NK-92 treated with Interleukin-12 subunit alpha and Interleukin-12 subunit beta, amount 100 ng/mL, for 24 hours (cell line): ENCODE results near the gene PGM5.
"Not testable (repeated sequence)": the region's sequence is repeated elsewhere in the genome, so short reads cannot be mapped to it uniquely, and the experiment has no call there.

ENCODE experiments used
- DNase-seq: peaks from one replicate; lab custom pipeline; 2025; lab: John Stamatoyannopoulos, UW

The PGM5 gene

DNA sequence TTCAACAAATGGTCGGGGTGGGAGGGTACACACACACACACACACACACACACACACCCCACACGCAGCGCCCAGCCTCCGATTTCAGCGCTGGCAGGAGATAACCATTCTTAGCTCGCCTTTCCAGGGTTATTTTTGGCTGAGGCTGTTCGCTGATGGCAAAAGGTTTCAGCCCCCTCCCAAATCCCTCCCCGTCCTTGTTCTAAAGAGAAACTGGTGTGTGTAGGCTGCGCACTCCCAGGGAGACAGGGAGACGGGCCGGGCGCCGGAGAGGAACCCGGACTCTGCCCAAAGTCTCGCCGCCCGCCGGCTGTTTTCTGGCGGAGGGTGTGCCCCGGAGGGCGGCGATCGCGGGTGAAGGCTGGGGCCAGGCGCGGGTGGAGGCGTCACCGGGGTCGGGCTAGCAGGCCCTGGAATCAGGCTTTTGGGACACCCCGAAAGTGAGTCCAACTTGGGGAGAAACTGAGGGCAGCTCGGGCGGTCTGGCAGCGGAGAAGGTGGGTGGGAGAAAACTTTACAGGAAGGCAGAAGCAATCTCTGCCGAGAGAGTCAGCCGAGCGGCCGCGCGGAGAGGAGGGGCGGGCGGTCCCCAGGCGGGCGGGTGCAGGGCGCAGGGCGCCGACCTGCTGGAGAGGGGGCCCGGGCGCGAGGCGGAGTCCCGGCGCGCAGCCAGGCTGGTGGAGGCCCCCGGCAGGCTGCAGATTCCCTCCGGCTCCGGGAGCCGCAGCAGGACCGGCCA lies at the start of gene PGM5:
TSS of gene PGM5 (plus strand) at position 232 of the 739 bp plus-strand sequence. CDS start 517 bp downstream, outside the sequence.
- not testable (repeated sequence) for DNase-seq

DNA sequence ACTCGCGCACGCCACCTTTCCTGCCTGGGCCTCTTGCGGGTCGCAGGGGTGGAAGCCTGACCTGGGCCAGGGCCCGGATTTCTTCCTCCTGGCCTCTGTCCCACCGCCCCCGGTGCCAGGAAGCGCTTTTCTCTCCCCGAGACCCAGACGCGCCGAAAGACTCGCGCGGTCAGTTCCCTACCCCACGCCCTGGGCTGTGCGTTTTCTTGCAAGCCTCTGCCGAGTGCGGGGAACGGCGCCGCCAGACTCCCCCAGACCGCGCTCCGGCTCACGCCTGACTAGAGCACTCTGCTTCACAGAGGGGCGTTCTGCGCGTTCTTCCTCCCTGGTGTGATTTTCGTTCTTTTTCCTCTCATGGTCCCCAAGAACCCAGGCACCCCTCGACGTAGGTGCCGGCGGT lies 49.3 kb upstream of the PGM5 start:
- not testable (repeated sequence) for DNase-seq

DNA sequence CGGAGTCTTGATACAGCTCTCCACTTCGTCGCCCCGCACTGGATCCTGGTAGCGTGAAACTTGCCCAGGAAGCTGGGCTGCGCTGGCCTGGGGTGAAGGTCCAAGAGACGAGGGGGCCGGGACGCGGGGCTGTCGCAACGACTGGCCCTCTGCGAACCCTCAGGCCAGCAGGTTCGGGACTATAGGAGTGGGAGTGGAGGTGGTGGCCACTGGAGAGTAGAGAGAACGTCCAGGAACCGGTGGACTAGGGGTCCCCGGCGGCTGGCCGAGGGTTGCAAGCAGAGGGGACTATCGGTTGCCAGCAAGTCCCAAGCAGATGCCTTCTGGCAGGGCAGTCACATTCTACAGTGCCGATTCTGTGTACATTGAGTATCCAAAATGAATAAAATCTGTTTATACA lies 48.8 kb upstream of the PGM5 start:
- DNase-seq, result not testable (repeated sequence)

DNA sequence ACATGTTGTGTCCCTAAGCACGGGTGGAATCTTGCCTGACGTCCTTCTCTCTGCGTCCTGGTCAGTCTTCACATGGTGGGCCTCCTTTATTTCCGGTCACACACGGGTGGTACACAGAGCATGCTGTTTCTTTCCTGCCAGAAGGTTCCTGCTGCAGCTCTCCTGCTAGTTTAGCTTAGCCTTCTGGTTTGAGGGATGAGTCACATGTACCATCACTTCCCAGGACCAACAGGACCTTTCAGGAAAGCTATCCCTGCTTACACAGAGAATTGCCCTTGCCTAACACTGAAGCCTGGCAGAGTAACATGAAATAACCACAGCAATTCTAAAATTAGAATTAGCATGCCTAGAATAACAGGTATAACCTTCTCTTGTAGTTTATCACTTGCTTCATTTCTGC lies 45.2 kb upstream of the PGM5 start:
- DNase-seq, result not testable (repeated sequence)

DNA sequence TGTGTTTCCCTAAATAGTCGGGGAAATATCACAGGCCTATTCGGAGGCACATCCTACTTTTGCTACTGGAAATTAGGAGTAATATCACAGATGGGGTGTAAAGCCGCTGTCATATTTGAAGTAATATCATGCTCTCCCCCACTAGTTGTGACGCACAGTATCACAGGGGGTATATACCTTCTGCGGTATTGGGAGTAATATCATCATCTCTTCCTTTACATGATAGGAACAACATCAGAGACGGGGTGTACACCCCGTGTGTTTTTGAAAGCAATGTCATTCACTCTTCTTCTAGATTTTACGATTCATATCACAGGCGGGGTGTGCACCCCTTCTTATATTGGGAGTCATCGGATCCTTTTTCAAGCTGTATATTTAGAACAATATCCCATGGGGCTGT lies 38.2 kb upstream of the PGM5 start:
- DNase-seq, result not testable (repeated sequence)

DNA sequence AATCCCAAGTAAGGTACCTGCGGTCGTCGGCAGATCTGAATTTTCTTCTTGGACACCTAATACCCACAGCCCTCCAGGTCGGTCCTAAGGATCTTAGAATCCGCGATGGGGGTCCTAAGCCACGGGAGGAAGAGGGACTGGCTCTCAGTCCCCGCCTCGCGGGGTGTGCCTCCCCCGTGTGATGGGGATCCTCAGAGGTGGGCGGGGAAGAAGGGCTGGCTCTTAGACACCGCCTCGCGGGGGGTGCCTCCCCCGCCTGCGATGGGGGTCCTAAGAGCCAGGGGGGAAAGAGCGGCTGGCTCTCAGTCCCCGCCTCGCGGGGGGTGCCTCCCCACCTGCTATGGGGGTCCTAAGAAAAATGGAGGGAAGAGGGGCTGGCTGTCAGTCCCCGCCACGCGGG lies 32.7 kb upstream of the PGM5 start:
- DNase-seq, result not testable (repeated sequence)

DNA sequence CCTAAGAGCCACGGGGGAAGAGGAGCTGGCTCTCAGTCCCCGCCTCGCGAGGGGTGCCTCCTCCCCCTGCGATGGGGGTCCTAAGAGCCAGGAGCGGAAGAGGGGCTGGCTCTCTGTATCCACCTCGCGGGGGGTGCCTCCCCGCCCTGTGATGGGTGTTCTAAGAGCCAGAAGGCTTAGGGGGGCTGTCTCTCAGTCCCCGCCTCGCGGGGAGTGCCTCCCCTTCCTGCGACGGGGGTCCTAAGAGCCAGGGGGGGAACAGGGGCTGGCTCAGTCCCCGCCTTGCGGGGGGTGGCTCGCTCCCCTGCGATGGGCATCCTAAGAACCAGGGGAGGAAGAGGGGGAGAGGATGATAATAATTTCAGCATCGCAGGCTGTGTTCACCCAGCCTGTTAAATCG lies 31.9 kb upstream of the PGM5 start:
- not testable (repeated sequence) for DNase-seq

DNA sequence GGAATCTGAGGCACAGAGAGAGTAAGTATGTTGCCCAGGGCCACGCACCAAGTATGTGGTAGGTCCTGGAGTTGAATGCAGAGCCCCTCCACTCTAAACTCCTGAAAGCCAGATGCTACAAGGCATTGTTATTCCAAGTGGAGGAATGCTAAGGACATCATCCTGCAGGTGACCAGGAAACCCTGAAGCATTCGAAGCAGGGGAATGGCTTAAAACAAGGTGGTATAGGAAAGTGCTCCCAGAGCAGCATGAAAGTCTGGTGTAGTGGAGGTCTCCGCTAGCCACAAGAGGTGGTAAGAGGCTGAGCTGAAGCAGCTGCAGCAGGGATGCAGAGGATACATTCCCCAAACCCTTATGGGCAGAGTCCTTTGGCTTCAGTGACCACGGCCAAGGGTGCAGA lies 27.3 kb upstream of the PGM5 start:
- not testable (repeated sequence) for DNase-seq

DNA sequence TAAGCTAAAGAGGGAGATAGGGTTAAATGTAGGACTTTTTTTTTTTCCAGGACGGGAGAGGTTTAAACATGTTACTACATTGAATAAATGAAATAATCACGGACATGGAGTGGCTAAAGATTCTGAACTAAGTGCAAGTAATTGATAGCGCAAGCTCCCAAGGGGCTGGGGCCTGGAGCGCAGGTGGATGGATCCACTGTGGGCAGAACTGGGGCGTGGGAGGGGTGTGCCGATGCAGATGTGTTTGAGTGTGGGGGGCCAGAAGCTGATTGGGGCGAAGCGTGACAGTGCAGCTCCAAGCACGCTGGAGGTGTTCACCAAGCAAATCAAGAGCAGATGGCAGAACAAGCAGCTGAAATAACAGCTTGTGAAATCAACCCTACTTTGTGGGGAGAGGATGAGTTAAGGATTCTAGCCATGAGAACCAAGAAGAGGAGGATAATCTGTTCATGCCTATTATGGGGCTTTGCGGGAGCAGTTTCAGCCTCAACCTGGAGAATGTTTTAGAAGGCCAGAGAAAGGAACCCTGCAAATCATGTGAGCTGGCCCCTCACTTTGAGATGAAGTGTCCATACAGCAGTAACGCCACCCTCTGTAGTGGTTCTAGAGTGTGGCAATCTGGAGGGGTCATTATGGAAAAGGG lies 25.8 kb upstream of the PGM5 start:
- DNase-seq, result not testable (repeated sequence)

DNA sequence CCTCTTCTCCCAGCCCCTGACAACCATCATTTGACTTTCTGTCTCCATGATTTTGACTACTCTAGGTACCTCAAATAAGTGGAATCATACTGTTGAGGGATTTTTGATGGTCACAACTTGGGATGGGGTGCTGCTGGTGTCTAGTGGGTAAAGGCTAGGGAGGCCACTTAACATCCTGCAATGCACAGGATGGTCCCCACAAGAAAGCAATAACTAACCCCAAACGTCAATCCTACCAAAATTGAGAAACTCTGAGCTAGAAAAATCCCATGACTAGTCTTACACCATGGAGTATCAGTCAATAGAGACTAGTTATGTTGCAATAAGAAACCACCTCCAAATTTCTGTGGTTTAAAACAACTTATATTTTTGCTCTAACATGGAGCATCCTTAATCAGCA lies 24.3 kb upstream of the PGM5 start:
- not testable (repeated sequence) for DNase-seq

DNA sequence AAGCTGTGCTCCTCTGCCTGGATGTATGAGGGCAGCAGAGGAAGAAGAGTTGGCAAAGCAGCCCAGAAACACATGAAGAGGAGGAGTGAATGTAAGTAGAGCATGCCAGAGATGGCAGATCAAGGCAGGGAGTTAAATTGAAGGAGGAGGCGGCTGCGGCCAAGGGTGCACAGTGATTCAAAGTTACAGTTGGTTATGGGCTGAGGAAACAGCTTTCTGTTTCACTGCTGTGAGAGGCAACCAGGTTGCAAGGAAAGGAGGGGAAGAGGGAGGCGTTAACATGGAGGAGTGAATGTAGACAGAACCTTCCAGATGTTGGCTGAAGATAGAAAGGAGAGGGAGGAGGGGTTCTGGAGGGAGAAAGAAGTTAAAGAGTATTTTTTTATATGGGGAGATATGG lies 20.5 kb upstream of the PGM5 start:
- not testable (repeated sequence) for DNase-seq

DNA sequence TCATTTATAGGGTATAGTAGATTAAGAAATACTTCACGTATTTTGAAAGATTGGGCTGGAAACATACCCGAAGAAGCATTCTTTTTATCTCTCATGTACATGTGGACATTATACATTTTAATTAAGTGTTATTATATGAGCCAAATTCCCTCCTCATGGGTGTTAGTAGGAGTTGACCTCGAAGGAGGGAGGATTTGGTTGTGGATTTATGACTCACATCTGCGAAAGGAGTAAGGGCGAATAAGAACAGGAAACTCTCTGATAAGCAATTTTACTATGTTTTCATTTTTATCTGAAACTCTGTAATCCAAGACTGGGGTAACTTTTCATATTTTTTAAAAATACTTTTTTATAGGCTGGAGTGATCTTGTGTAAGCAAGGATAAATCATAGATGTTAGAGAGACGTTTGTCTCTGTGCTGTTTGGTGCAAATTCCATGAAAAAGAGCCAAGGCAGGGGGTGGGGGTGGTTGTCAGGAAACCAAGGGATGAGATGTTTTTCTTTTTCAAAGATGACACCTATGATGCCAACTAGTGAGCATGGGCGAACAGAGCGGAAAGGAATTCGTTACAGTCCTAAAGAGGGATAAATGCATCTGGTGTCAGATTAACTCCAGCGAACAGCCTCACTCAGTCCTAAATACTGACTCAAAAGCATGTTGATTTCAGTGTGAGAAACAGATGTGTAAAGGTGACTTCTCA lies 19.6 kb upstream of the PGM5 start:
- DNase-seq, result not testable (repeated sequence)

DNA sequence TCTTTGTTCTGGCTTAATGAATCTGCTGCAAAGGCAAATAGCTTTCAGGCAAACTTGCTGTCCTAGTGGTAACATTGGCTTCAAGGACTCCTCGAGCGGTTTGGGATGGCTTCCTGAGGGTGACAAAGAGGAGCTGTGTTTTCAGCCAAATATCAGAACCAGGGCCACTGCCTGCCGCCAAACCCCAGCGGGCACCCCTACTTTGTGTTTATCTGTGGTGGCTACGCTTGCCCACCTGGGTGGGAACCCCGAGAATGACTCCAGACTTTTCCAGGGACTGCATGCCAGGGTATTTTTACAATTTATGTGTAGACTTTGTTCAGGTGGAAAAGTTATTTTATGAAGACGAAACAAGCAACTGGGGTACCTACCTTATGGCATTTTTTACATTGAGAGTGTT lies 18.4 kb upstream of the PGM5 start:
- not testable (repeated sequence) for DNase-seq

DNA sequence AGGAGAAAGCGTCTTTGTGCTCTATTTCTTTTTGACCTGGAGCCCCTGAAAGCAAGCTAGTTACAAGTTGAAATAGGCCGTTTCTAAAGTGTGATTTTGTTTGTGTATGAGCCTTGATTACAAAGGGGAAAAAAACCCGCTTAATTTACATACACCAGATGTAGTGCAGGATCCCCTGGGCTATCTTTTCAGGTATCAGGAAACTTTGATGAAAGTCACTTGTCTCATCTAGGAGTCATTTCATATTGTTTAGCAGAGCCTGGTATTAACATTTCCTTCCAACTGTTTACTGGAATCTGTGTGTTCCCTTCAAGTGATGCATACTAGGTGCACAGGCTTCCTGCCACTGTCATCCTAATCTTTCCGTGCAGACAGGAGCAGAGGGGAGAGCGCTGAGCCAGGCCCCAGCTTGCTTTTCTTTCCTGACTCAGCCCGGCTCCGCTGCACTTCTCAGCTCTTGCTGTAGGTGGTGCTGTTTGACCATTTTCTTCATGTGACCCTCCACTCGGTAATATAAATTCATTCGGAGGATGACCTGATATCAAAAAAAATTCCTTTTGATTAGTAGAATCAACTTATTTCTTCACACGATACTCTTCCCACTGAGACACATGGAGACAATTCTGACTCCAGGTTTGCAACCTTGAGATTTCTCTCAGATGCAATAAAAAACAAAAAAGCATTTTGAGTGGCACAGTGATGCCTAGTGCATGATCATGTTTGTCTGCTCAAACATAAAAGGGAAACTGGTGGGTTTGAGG lies 14.0 kb upstream of the PGM5 start:
- DNase-seq, result not testable (repeated sequence)

DNA sequence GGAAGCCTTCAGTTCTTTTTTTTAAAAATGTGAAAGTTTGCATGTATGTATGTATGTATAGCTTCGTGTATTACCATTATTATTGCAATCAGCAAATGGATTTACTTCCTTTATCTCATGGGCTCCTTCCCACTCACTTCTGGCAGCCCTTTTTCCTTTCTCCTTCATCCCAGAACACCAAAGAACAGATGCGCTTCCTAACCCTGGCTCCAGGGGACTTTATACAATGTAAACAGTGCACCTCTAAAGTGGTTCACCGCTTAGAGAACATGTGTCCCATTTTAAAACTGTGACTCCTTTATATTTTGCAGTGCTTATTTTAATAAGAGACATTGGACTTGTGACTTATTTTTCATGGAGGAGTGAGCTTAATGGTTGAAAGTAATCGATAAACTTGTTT lies 13.2 kb upstream of the PGM5 start:
- DNase-seq, result not testable (repeated sequence)

DNA sequence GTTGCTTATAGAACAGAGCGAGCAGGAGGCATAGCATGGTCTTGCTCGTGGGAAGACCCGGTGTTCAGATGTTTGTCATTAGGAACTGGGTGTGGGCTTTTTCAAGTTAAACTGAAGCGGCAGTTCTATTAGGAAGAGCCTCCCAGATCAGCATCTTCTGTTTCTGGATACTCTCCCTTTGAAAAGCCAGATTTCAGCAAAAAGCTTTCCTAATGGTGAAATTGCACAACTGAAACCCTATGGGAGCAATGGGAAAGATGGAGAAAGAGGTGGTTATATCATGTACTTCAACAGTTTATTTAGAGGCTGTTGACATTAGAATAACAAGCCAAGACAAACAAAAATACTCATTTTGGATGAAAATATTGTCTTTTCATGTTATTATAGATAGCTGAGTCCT lies 12.4 kb upstream of the PGM5 start:
- not testable (repeated sequence) for DNase-seq

DNA sequence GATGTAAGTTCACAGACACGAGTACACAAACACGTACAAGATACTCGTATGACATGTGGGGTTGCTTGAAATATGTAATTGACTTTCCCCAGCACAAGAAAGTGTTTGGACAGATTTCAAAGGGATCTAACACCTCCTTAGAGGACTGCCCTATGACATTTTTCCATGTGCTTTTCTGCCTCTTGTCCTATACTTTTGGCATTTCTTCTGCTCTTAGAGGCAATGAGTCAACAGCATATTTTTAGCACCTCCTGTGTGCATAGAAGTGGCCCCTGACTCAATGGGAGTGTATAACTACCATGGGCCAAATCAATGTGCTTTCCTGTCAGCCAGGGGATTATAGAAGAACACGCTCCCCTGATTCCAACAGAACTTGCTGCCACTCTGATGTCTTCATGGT lies 4.7 kb upstream of the PGM5 start:
- not testable (repeated sequence) for DNase-seq

DNA sequence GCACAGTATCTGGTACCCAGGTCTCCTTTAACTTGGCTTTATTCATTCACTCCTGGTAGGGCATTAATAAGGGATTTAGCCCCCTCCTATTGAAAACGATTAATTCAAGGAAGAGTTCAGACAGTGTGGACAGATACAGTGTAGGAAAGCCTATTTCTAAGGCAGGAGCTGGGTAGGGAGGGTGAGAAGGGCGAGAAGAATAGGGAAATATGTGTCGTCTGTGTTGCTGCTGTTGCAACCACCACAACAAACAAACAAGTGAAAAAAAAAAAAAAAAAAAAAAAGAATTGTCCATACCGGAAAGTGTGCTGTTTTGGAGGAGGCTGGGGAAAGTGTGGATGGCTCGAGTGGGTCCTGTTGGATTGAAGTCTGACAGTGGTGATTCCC lies 425 bp upstream of the PGM5 start:
- DNase-seq, result not testable (repeated sequence)

DNA sequence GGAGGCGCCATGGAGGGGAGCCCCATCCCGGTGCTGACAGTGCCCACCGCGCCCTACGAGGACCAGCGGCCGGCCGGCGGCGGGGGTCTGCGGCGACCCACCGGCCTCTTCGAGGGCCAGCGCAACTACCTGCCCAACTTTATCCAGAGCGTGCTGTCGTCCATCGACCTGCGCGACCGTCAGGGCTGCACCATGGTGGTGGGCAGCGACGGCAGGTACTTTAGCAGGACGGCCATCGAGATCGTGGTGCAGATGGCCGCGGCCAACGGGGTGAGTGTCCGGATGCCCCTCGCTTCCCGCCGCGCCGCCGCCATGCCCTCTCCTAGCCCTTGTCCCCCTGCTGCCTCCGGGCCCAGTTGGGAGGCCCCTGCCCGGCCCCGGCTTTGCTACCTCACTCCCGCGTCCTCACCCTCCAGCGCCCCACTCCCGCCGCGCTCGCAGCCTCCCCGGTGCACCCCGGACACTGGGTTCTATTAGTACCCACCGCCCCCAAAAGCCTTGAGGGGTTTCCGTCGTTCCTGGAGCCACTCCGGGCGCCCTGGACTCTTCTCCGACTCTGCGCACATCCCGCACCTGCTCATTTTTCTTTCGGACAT lies 806 bp downstream of the PGM5 start:
- not testable (repeated sequence) for DNase-seq

DNA sequence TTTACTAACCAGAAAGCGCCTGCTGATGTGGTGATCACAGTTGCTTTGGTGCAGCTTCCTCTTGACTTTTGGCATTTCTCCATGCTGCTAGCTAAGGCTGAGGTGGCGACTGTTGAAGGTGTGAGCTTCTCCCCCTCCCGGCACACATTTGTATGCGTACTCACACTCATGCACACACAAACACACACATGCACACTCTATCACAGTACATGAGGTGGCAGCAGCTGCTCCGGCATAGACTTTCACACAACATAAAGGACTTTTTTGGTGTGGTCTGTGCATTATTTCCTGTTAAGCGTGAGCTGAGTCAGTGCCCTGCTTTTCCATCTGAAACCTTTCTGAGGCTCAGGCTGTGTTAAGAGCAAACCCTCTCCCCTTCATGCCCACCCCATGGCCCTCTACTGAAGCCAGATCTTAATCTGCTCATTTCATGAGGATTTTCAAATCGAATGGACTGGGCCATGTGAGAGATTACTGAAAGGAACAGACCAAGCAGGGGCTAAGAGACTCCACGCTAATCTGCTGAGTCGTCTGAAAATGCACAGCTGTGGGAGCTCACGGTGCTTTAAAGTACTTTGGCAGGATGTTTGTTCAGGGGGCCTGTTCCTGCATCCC lies 10.6 kb downstream of the PGM5 start:
- not testable (repeated sequence) for DNase-seq

DNA sequence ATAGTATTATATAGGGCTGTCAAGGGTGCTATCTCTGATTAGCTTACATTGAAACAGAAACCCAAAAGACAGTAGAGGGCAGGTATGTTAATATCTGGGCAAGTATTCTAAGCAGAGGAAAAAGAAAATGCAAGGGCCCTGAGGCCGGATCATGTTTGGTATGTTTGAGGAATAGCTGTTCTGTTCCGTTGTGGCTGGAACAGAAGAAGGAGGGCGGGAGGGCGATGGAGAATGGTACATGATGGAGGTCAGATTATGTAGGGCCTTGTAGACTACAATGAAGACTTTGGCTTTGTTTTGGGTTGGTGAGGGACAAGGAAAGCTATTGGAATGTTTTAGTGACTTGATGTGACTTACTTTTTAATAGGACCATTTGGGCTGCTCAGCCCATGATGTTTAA lies 19.4 kb downstream of the PGM5 start:
- DNase-seq, result not testable (repeated sequence)
